ENCODE measurements around the gene KRTAP3-1.

The KRTAP3-1 gene

GRCh38 chr17:40980596-40980995, 28.3 kb downstream of the KRTAP3-1 start:
- no peak for DNase-seq (ENCODE audit: low read depth in 1 of 2, low spot score in 1 of 2)

- no peak for DNase-seq (ENCODE audit: low read depth in 1 of 2, low spot score in 1 of 2)
Measured at GRCh38 chr17:40980117-40980516, 28.8 kb downstream of the KRTAP3-1 start.

GRCh38 chr17:40978575-40979151, 30.3 kb downstream of the KRTAP3-1 start:
- no peak for DNase-seq (ENCODE audit: low read depth in 1 of 2, low spot score in 1 of 2)

- DNase-seq (ENCODE audit: low read depth in 1 of 2, low spot score in 1 of 2) = no peak
Measured at GRCh38 chr17:40975516-40975915, 33.4 kb downstream of the KRTAP3-1 start.

GRCh38 chr17:40974366-40974765, 34.6 kb downstream of the KRTAP3-1 start:
- DNase-seq (ENCODE audit: low read depth in 1 of 2, low spot score in 1 of 2) = no peak

- DNase-seq (ENCODE audit: low read depth in 1 of 2, low spot score in 1 of 2) = no peak
Measured at GRCh38 chr17:40967582-40967981, 41.3 kb downstream of the KRTAP3-1 start.

GRCh38 chr17:40966848-40967247, 42.1 kb downstream of the KRTAP3-1 start, which contains the start of gene KRT39:
Gene KRT39 (minus strand): TSS chr17:40966948. CDS start chr17:40966856, 92 bp downstream.
- no peak for DNase-seq (ENCODE audit: low read depth in 1 of 2, low spot score in 1 of 2)

- DNase-seq (ENCODE audit: low read depth in 1 of 2, low spot score in 1 of 2) = no peak
Measured at GRCh38 chr17:40963838-40964237, 45.1 kb downstream of the KRTAP3-1 start.

GRCh38 chr17:40962059-40962561, 46.8 kb downstream of the KRTAP3-1 start:
- DNase-seq (ENCODE audit: low read depth in 1 of 2, low spot score in 1 of 2) = no peak

GRCh38 chr17:40961591-40961990, 47.3 kb downstream of the KRTAP3-1 start:
- no peak for DNase-seq (ENCODE audit: low read depth in 1 of 2, low spot score in 1 of 2)

- DNase-seq (ENCODE audit: low read depth in 1 of 2, low spot score in 1 of 2) = no peak
Measured at GRCh38 chr17:40960144-40960543, 48.8 kb downstream of the KRTAP3-1 start.
